Measurements from ENCODE around the gene MAN1B1. TPM values are rescaled to one million over a fixed set of nuclear protein-coding genes. Genes with fewer than 3 reads are reported as not detected.

The MAN1B1 gene
- total RNA-seq, 1 donor from 2014 or later, result 31.8 TPM

DNA sequence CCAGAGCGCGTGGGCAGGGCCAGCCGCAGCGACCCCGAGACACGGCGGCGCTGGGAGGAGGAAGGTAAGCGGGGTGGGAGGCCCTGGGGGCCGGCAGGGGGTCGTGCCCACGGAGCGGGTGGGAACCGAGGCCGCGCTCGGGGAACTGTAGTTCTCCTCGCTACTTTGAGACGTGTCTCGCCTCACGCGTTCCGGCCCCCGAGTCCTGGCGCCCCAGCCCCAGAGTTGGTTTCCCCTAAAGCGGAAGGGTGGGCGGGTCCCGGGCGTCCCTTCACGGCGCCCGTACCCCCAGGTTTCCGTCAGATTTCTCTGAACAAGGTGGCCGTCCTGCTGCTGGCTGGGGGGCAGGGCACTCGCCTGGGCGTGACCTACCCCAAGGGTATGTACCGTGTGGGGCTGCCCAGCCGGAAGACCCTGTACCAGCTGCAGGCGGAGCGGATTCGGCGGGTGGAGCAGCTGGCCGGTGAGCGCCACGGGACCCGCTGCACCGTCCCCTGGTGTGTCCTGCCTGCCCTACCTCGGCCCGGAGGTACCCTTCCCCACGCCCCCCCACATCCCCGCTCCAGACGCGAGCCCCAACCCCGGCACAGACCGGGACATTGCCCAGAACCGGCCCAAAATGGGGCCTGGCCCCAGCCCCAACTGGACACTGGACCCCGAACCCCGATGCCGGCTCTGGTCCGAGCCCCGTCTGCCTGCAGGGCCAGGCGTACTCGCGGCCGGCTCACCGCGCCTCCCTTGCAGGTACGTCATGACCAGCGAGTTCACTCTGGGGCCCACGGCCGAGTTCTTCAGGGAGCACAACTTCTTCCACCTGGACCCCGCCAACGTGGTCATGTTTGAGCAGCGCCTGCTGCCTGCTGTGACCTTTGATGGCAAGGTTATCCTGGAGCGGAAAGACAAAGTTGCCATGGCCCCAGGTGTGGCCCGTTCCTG lies 8.8 kb upstream of the MAN1B1 start:
- Histone ChIP-seq H3K4me3 (ENCODE audit: low read length in 3 of 3) (peak overlapping the region; percentile 60 to 65 (median 64)), H3K36me3 (ENCODE audit: control insufficient read depth in 3 of 3, insufficient read depth in 3 of 3, low read length in 3 of 3) (peaks cover 7 to 11% (median 10%) of the 10 kb centered on the region in 3 donors), H3K4me1 (ENCODE audit: control insufficient read depth in 3 of 3, insufficient read depth in 3 of 3, low read length in 3 of 3) (peaks cover 6 to 15% (median 13%) of the 10 kb centered on the region in 3 donors), H3K27me3 (ENCODE audit: control insufficient read depth in 3 of 3, insufficient read depth in 3 of 3, low read length in 3 of 3) (peaks cover 0 to 13% (median 3%) of the 10 kb centered on the region in 3 donors), H3K27ac (ENCODE audit: low read depth, low read length) (no peak overlapping the region), H3K9ac (ENCODE audit: low read depth in 1 of 3, low read length in 3 of 3) (peak overlapping the region in 2 of 3 donors; percentile 32 to 78), H3K9me3 (ENCODE audit: control insufficient read depth in 3 of 3, low read length in 3 of 3) (no peaks in the 10 kb centered on the region)

GRCh38 chr9:137078701-137079400 lies 7.9 kb upstream of the MAN1B1 start:
- H3K9ac ChIP-seq (ENCODE audit: low read depth in 1 of 3, low read length in 3 of 3), result no peak overlapping the region
- H3K9me3 ChIP-seq (ENCODE audit: control insufficient read depth in 3 of 3, low read length in 3 of 3), result no peaks in the 10 kb centered on the region
- peak overlapping the region in 2 of 3 donors; percentile 64 to 65 for H3K4me3 ChIP-seq (ENCODE audit: low read length in 3 of 3)
- H3K27me3 ChIP-seq (ENCODE audit: control insufficient read depth in 3 of 3, insufficient read depth in 3 of 3, low read length in 3 of 3), result peaks cover 0 to 13% (median 3%) of the 10 kb centered on the region in 3 donors
- H3K4me1 ChIP-seq (ENCODE audit: control insufficient read depth in 3 of 3, insufficient read depth in 3 of 3, low read length in 3 of 3), result peaks cover 6 to 23% (median 13%) of the 10 kb centered on the region in 3 donors
- H3K27ac ChIP-seq (ENCODE audit: low read depth, low read length), result no peak overlapping the region
- H3K36me3 ChIP-seq (ENCODE audit: control insufficient read depth in 3 of 3, insufficient read depth in 3 of 3, low read length in 3 of 3), result peaks cover 7 to 11% (median 10%) of the 10 kb centered on the region in 3 donors

- no peak overlapping the region for H3K9ac ChIP-seq (ENCODE audit: low read depth in 1 of 3, low read length in 3 of 3)
- peaks cover 0 to 13% (median 3%) of the 10 kb centered on the region in 3 donors for H3K27me3 ChIP-seq (ENCODE audit: control insufficient read depth in 3 of 3, insufficient read depth in 3 of 3, low read length in 3 of 3)
- no peak overlapping the region for H3K4me3 ChIP-seq (ENCODE audit: low read length in 3 of 3)
- no peaks in the 10 kb centered on the region for H3K9me3 ChIP-seq (ENCODE audit: control insufficient read depth in 3 of 3, low read length in 3 of 3)
- no peak overlapping the region for H3K27ac ChIP-seq (ENCODE audit: low read depth, low read length)
- peaks cover 6 to 23% (median 13%) of the 10 kb centered on the region in 3 donors for H3K4me1 ChIP-seq (ENCODE audit: control insufficient read depth in 3 of 3, insufficient read depth in 3 of 3, low read length in 3 of 3)
- H3K36me3 ChIP-seq (ENCODE audit: control insufficient read depth in 3 of 3, insufficient read depth in 3 of 3, low read length in 3 of 3), result peaks cover 7 to 11% (median 10%) of the 10 kb centered on the region in 3 donors
These were observed 7.4 kb upstream of the MAN1B1 start for GRCh38 chr9:137079401-137079787.

- peaks cover 7 to 11% (median 10%) of the 10 kb centered on the region in 3 donors for H3K36me3 ChIP-seq (ENCODE audit: control insufficient read depth in 3 of 3, insufficient read depth in 3 of 3, low read length in 3 of 3)
- no peaks in the 10 kb centered on the region for H3K9me3 ChIP-seq (ENCODE audit: control insufficient read depth in 3 of 3, low read length in 3 of 3)
- peaks cover 0 to 13% (median 3%) of the 10 kb centered on the region in 3 donors for H3K27me3 ChIP-seq (ENCODE audit: control insufficient read depth in 3 of 3, insufficient read depth in 3 of 3, low read length in 3 of 3)
- H3K4me3 ChIP-seq (ENCODE audit: low read length in 3 of 3), result no peak overlapping the region
- no peak overlapping the region for H3K9ac ChIP-seq (ENCODE audit: low read depth in 1 of 3, low read length in 3 of 3)
- H3K4me1 ChIP-seq (ENCODE audit: control insufficient read depth in 3 of 3, insufficient read depth in 3 of 3, low read length in 3 of 3), result peaks cover 7 to 23% (median 14%) of the 10 kb centered on the region in 3 donors
- no peak overlapping the region for H3K27ac ChIP-seq (ENCODE audit: low read depth, low read length)
These were observed 6.3 kb upstream of the MAN1B1 start for GRCh38 chr9:137080260-137081122.

- Histone ChIP-seq H3K4me3 (ENCODE audit: low read length in 3 of 3) (no peak overlapping the region), H3K27me3 (ENCODE audit: control insufficient read depth in 3 of 3, insufficient read depth in 3 of 3, low read length in 3 of 3) (peaks cover 0 to 13% (median 3%) of the 10 kb centered on the region in 3 donors), H3K4me1 (ENCODE audit: control insufficient read depth in 3 of 3, insufficient read depth in 3 of 3, low read length in 3 of 3) (peaks cover 11 to 30% (median 18%) of the 10 kb centered on the region in 3 donors), H3K27ac (ENCODE audit: low read depth, low read length) (no peak overlapping the region), H3K9me3 (ENCODE audit: control insufficient read depth in 3 of 3, low read length in 3 of 3) (no peaks in the 10 kb centered on the region), H3K36me3 (ENCODE audit: control insufficient read depth in 3 of 3, insufficient read depth in 3 of 3, low read length in 3 of 3) (peaks cover 7 to 11% (median 10%) of the 10 kb centered on the region in 3 donors), H3K9ac (ENCODE audit: low read depth in 1 of 3, low read length in 3 of 3) (no peak overlapping the region)
These were observed 4.4 kb upstream of the MAN1B1 start for GRCh38 chr9:137082222-137082924.

GRCh38 chr9:137082925-137083290 lies 3.9 kb upstream of the MAN1B1 start:
- Histone ChIP-seq H3K9ac (ENCODE audit: low read depth in 1 of 3, low read length in 3 of 3) (no peak overlapping the region), H3K27me3 (ENCODE audit: control insufficient read depth in 3 of 3, insufficient read depth in 3 of 3, low read length in 3 of 3) (peaks cover 0 to 13% (median 3%) of the 10 kb centered on the region in 3 donors), H3K4me1 (ENCODE audit: control insufficient read depth in 3 of 3, insufficient read depth in 3 of 3, low read length in 3 of 3) (peaks cover 17 to 33% (median 22%) of the 10 kb centered on the region in 3 donors), H3K27ac (ENCODE audit: low read depth, low read length) (no peak overlapping the region), H3K4me3 (ENCODE audit: low read length in 3 of 3) (no peak overlapping the region), H3K36me3 (ENCODE audit: control insufficient read depth in 3 of 3, insufficient read depth in 3 of 3, low read length in 3 of 3) (peaks cover 7 to 11% (median 10%) of the 10 kb centered on the region in 3 donors), H3K9me3 (ENCODE audit: control insufficient read depth in 3 of 3, low read length in 3 of 3) (no peaks in the 10 kb centered on the region)

DNA sequence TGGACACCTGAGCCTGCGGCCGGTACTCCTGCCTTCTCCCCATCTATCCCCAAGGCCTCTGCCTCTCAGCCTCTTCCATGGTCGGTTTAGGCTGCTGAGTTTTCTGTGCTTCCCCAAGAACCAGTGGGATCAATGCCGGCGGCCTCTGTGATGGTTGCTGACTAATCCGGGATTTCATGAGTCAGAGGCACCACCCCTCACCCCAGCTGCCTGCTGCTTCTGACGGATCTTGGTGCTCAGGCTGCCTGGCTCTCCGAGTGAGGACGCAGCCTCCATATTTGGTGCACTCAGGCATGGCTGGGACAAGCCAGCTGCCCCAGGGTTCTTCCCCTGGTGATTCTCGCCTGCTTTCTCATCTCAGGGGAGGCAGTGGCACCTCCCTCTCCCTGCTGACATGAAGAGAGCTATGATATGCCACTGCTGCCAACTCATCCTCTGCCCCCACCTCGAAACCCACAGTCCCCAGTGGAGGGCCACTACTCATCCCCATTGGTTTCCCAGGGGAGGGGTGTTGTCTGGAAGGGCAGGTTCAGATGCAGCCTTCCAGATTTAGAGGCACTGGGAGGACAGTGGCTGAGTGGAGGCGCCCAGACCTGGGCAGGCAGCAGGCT lies 3.3 kb upstream of the MAN1B1 start:
- Histone ChIP-seq H3K27ac (ENCODE audit: low read depth, low read length) (peak overlapping the region; percentile 58), H3K36me3 (ENCODE audit: control insufficient read depth in 3 of 3, insufficient read depth in 3 of 3, low read length in 3 of 3) (peaks cover 7 to 14% (median 11%) of the 10 kb centered on the region in 3 donors), H3K9ac (ENCODE audit: low read depth in 1 of 3, low read length in 3 of 3) (no peak overlapping the region), H3K4me3 (ENCODE audit: low read length in 3 of 3) (no peak overlapping the region), H3K27me3 (ENCODE audit: control insufficient read depth in 3 of 3, insufficient read depth in 3 of 3, low read length in 3 of 3) (peaks cover 0 to 10% (median 0%) of the 10 kb centered on the region in 3 donors), H3K9me3 (ENCODE audit: control insufficient read depth in 3 of 3, low read length in 3 of 3) (no peaks in the 10 kb centered on the region), H3K4me1 (ENCODE audit: control insufficient read depth in 3 of 3, insufficient read depth in 3 of 3, low read length in 3 of 3) (peaks cover 15 to 32% (median 17%) of the 10 kb centered on the region in 3 donors)

DNA sequence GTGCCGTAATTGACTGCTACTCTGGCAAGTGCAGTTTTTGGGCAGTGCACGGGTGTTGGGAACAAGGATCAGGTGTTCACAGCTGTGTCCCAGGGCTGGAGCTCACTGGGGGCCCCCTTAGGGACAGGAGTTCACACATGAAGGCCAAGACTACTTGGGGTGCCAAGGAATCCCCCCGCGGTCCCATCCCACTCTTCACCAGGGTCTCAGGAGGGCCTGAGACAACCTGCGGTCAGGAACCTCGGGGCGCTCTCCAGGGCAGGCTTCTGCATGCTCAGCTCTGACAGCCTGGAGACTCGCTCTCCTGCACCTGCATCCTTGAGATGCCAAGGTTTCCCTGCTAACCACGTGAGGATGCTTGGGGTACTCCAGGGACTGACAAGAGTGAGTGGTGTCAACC lies 2.3 kb upstream of the MAN1B1 start:
- H3K27me3 ChIP-seq (ENCODE audit: control insufficient read depth in 3 of 3, insufficient read depth in 3 of 3, low read length in 3 of 3), result peaks cover 0 to 3% (median 0%) of the 10 kb centered on the region in 3 donors
- H3K36me3 ChIP-seq (ENCODE audit: control insufficient read depth in 3 of 3, insufficient read depth in 3 of 3, low read length in 3 of 3), result peaks cover 11 to 18% (median 15%) of the 10 kb centered on the region in 3 donors
- H3K9me3 ChIP-seq (ENCODE audit: control insufficient read depth in 3 of 3, low read length in 3 of 3), result no peaks in the 10 kb centered on the region
- H3K27ac ChIP-seq (ENCODE audit: low read depth, low read length), result no peak overlapping the region
- H3K4me1 ChIP-seq (ENCODE audit: control insufficient read depth in 3 of 3, insufficient read depth in 3 of 3, low read length in 3 of 3), result peaks cover 17 to 31% (median 19%) of the 10 kb centered on the region in 3 donors
- H3K9ac ChIP-seq (ENCODE audit: low read depth in 1 of 3, low read length in 3 of 3), result no peak overlapping the region
- no peak overlapping the region for H3K4me3 ChIP-seq (ENCODE audit: low read length in 3 of 3)
